Activated T-helper 17 cell treated with anti-CD3 and anti-CD28 coated beads, Interleukin-2, amount 50 U/mL, for 72 hours (primary cell): ENCODE measurements around the gene TRAPPC2L. TPM values are rescaled to one million over a fixed set of nuclear protein-coding genes. Genes with fewer than 3 reads are reported as not detected.

Experiments used
- ATAC-seq: fragments of 150-1000 bp; cut with Tn5 transposase; replicated peaks from 2 replicates; pipeline ENCODE4 v1.10.0; 2021; ENCODE audit warnings: mild to moderate bottlenecking, moderate library complexity
- H3K27ac Mint-ChIP-seq: one replicate; pipeline ENCODE4 v1.8.0; 2022; ENCODE audit warnings: mixed read lengths
- H3K27me3 Mint-ChIP-seq: one replicate; pipeline ENCODE4 v1.8.0; 2022; ENCODE audit warnings: mixed read lengths
- H3K36me3 Mint-ChIP-seq: one replicate; pipeline ENCODE4 v1.8.0; 2022; ENCODE audit warnings: low read depth, mild to moderate bottlenecking, mixed read lengths
- H3K4me1 Mint-ChIP-seq: one replicate; pipeline ENCODE4 v1.8.0; 2022; ENCODE audit warnings: mixed read lengths
- H3K4me3 Mint-ChIP-seq: one replicate; pipeline ENCODE4 v1.8.0; 2022; ENCODE audit warnings: mild to moderate bottlenecking, mixed read lengths
- H3K9me3 Mint-ChIP-seq: one replicate; pipeline ENCODE4 v1.8.0; 2022; ENCODE audit warnings: mixed read lengths
- total RNA-seq, 2 donors: library from RNA; stranded (reverse); gene quantifications; one replicate each; pipeline ENCODE4 v1.2.3, GENCODE V29; 2022

Gene TRAPPC2L
- total RNA-seq, 2 donors from 2014 or later = 51.1 to 73.9 TPM

GRCh38 chr16:88826070-88826840 is 30.7 kb upstream of the TRAPPC2L start:
- H3K4me3 Mint-ChIP-seq = no peak overlapping the region
- no peak for ATAC-seq
- no peak overlapping the region for H3K27ac Mint-ChIP-seq
- no peaks in the 10 kb centered on the region for H3K4me1 Mint-ChIP-seq
- H3K27me3 Mint-ChIP-seq = no peaks in the 10 kb centered on the region
- no peaks in the 10 kb centered on the region for H3K36me3 Mint-ChIP-seq
- H3K9me3 Mint-ChIP-seq = no peaks in the 10 kb centered on the region

- Mint-ChIP-seq H3K4me3 (no peak overlapping the region), H3K27ac (no peak overlapping the region), H3K4me1 (no peaks in the 10 kb centered on the region), H3K9me3 (no peaks in the 10 kb centered on the region), H3K36me3 (no peaks in the 10 kb centered on the region), H3K27me3 (no peaks in the 10 kb centered on the region)
- no peak for ATAC-seq
Observed at GRCh38 chr16:88827727-88828126, 29.2 kb upstream of the TRAPPC2L start.

GRCh38 chr16:88828711-88829110 is 28.2 kb upstream of the TRAPPC2L start:
- H3K27me3 Mint-ChIP-seq = no peaks in the 10 kb centered on the region
- no peak overlapping the region for H3K4me3 Mint-ChIP-seq
- no peaks in the 10 kb centered on the region for H3K36me3 Mint-ChIP-seq
- no peaks in the 10 kb centered on the region for H3K4me1 Mint-ChIP-seq
- H3K9me3 Mint-ChIP-seq = no peaks in the 10 kb centered on the region
- ATAC-seq = no peak
- no peak overlapping the region for H3K27ac Mint-ChIP-seq

GRCh38 chr16:88830258-88830657 is 26.7 kb upstream of the TRAPPC2L start:
- Mint-ChIP-seq H3K9me3 (no peaks in the 10 kb centered on the region), H3K4me1 (no peaks in the 10 kb centered on the region), H3K27ac (no peak overlapping the region), H3K4me3 (no peak overlapping the region), H3K27me3 (no peaks in the 10 kb centered on the region), H3K36me3 (no peaks in the 10 kb centered on the region)
- ATAC-seq = no peak

- no peaks in the 10 kb centered on the region for H3K4me1 Mint-ChIP-seq
- no peak overlapping the region for H3K27ac Mint-ChIP-seq
- H3K9me3 Mint-ChIP-seq = no peaks in the 10 kb centered on the region
- ATAC-seq = no peak
- H3K4me3 Mint-ChIP-seq = no peak overlapping the region
- no peaks in the 10 kb centered on the region for H3K27me3 Mint-ChIP-seq
- H3K36me3 Mint-ChIP-seq = no peaks in the 10 kb centered on the region
Observed at GRCh38 chr16:88830783-88831182, 26.1 kb upstream of the TRAPPC2L start.

GRCh38 chr16:88831838-88832237 is 25.1 kb upstream of the TRAPPC2L start:
- ATAC-seq = no peak
- H3K36me3 Mint-ChIP-seq = no peaks in the 10 kb centered on the region
- no peak overlapping the region for H3K4me3 Mint-ChIP-seq
- no peak overlapping the region for H3K27ac Mint-ChIP-seq
- no peaks in the 10 kb centered on the region for H3K27me3 Mint-ChIP-seq
- no peaks in the 10 kb centered on the region for H3K4me1 Mint-ChIP-seq
- H3K9me3 Mint-ChIP-seq = no peaks in the 10 kb centered on the region

- Mint-ChIP-seq H3K27ac (peak overlapping the region; percentile 17), H3K9me3 (no peaks in the 10 kb centered on the region), H3K36me3 (no peaks in the 10 kb centered on the region), H3K27me3 (no peaks in the 10 kb centered on the region), H3K4me3 (no peak overlapping the region), H3K4me1 (no peaks in the 10 kb centered on the region)
- no peak for ATAC-seq
Observed at GRCh38 chr16:88833086-88833485, 23.8 kb upstream of the TRAPPC2L start.

GRCh38 chr16:88834670-88835069 is 22.3 kb upstream of the TRAPPC2L start:
- Mint-ChIP-seq H3K27me3 (no peaks in the 10 kb centered on the region), H3K9me3 (no peaks in the 10 kb centered on the region), H3K4me1 (no peaks in the 10 kb centered on the region), H3K36me3 (no peaks in the 10 kb centered on the region), H3K27ac (no peak overlapping the region), H3K4me3 (no peak overlapping the region)
- no peak for ATAC-seq

GRCh38 chr16:88835383-88835782 is 21.5 kb upstream of the TRAPPC2L start:
- Mint-ChIP-seq H3K27me3 (no peaks in the 10 kb centered on the region), H3K4me1 (no peaks in the 10 kb centered on the region), H3K27ac (no peak overlapping the region), H3K9me3 (no peaks in the 10 kb centered on the region), H3K36me3 (peaks cover 7% of the 10 kb centered on the region), H3K4me3 (no peak overlapping the region)
- no peak for ATAC-seq

- peaks cover 10% of the 10 kb centered on the region for H3K36me3 Mint-ChIP-seq
- no peaks in the 10 kb centered on the region for H3K27me3 Mint-ChIP-seq
- H3K27ac Mint-ChIP-seq = no peak overlapping the region
- H3K4me3 Mint-ChIP-seq = no peak overlapping the region
- H3K9me3 Mint-ChIP-seq = no peaks in the 10 kb centered on the region
- ATAC-seq = no peak
- no peaks in the 10 kb centered on the region for H3K4me1 Mint-ChIP-seq
Observed at GRCh38 chr16:88835818-88836217, 21.1 kb upstream of the TRAPPC2L start.

- H3K27me3 Mint-ChIP-seq = no peaks in the 10 kb centered on the region
- no peaks in the 10 kb centered on the region for H3K4me1 Mint-ChIP-seq
- no peak overlapping the region for H3K4me3 Mint-ChIP-seq
- no peaks in the 10 kb centered on the region for H3K9me3 Mint-ChIP-seq
- H3K36me3 Mint-ChIP-seq = peaks cover 10% of the 10 kb centered on the region
- H3K27ac Mint-ChIP-seq = no peak overlapping the region
- ATAC-seq = no peak
Observed at GRCh38 chr16:88836791-88837190, 20.1 kb upstream of the TRAPPC2L start.

- Mint-ChIP-seq H3K27me3 (no peaks in the 10 kb centered on the region), H3K27ac (no peak overlapping the region), H3K4me1 (no peaks in the 10 kb centered on the region), H3K36me3 (peaks cover 10% of the 10 kb centered on the region), H3K4me3 (no peak overlapping the region), H3K9me3 (no peaks in the 10 kb centered on the region)
- no peak for ATAC-seq
Observed at GRCh38 chr16:88837806-88838205, 19.1 kb upstream of the TRAPPC2L start.

GRCh38 chr16:88838566-88838965 is 18.4 kb upstream of the TRAPPC2L start:
- Mint-ChIP-seq H3K36me3 (peaks cover 10% of the 10 kb centered on the region), H3K4me1 (no peaks in the 10 kb centered on the region), H3K4me3 (no peak overlapping the region), H3K27ac (no peak overlapping the region), H3K27me3 (no peaks in the 10 kb centered on the region), H3K9me3 (no peaks in the 10 kb centered on the region)
- ATAC-seq = no peak

- H3K27ac Mint-ChIP-seq = no peak overlapping the region
- peaks cover 10% of the 10 kb centered on the region for H3K36me3 Mint-ChIP-seq
- no peak overlapping the region for H3K4me3 Mint-ChIP-seq
- ATAC-seq = no peak
- H3K4me1 Mint-ChIP-seq = no peaks in the 10 kb centered on the region
- H3K27me3 Mint-ChIP-seq = no peaks in the 10 kb centered on the region
- H3K9me3 Mint-ChIP-seq = no peaks in the 10 kb centered on the region
Observed at GRCh38 chr16:88839026-88839529, 17.8 kb upstream of the TRAPPC2L start.

- Mint-ChIP-seq H3K9me3 (no peaks in the 10 kb centered on the region), H3K4me1 (no peaks in the 10 kb centered on the region), H3K4me3 (no peak overlapping the region), H3K36me3 (peaks cover 10% of the 10 kb centered on the region), H3K27ac (no peak overlapping the region), H3K27me3 (no peaks in the 10 kb centered on the region)
- no peak for ATAC-seq
Observed at GRCh38 chr16:88839745-88840599, 17.0 kb upstream of the TRAPPC2L start.
